ENCODE results near the gene ZNF275.

The ZNF275 gene

GRCh38 chrX:153336988-153337387 is 3.0 kb downstream of the ZNF275 start:
- Histone ChIP-seq H3K36me3 (peaks cover 0 to 14% (median 4%) of the 10 kb centered on the region in 3 donors), H3K4me3 (no peak overlapping the region), H3K27me3 (no peaks in the 10 kb centered on the region), H3K4me1 (peaks cover 0 to 14% (median 5%) of the 10 kb centered on the region in 4 donors), H3K27ac (no peak overlapping the region), H3K9me3 (no peaks in the 10 kb centered on the region)
- DNase-seq, result no peak
- intact Hi-C loops (cut with DNase I; ENCODE audit: low total_unique reads), result no loop called here
- no peak for TF ChIP-seq CTCF (IDR thresholded peaks at IDR 0.05)

DNA sequence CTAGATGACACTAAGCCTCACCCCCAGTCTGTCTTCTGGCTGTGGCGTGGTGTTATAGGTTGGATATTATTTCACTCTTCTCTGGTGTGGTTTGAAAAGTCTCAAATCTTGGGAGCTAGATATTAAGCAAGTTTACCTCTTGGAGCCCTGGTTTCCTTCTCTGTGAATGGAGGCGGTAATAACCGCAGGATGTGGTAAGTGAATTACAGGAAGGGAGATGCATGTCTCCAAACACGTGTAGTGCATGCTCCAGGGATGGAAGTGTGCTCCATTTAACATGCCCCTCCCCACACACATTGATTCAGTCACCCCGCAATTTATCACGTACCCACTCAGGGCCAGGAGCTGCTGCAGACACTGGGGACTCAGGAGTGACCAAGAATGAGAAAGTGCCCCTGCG is 4.9 kb downstream of the ZNF275 start:
- no peak for TF ChIP-seq CTCF (IDR thresholded peaks at IDR 0.05)
- Histone ChIP-seq H3K27me3 (no peaks in the 10 kb centered on the region), H3K27ac (no peak overlapping the region), H3K9me3 (no peaks in the 10 kb centered on the region), H3K36me3 (peaks cover 0 to 16% (median 4%) of the 10 kb centered on the region in 3 donors), H3K4me3 (no peak overlapping the region), H3K4me1 (peaks cover 0 to 14% (median 5%) of the 10 kb centered on the region in 4 donors)
- intact Hi-C loops (cut with DNase I; ENCODE audit: low total_unique reads), result no loop called here
- DNase-seq, result no peak

DNA sequence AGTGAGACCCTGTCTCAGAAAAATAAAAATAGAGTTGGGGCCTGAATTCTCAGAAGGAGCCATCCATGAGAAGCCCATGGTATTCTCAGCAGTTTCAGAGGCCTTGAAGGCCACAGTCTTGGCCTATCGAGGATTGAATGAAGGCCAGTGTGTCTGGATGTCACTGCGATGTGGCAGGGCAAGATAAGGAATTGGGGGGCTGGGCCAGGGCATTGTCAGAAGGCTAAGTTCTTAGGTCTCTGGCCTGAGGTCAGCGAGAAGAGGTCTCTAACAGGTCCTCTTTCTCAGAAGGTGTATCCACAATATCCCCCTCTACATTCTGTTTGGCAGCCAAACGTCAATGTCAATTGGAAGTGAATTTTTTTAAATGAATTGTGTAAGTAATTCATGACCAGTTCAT is 5.7 kb downstream of the ZNF275 start:
- H3K9me3 ChIP-seq, result no peaks in the 10 kb centered on the region
- peaks cover 0 to 24% (median 5%) of the 10 kb centered on the region in 3 donors for H3K36me3 ChIP-seq
- no peak overlapping the region for H3K4me3 ChIP-seq
- H3K27me3 ChIP-seq, result no peaks in the 10 kb centered on the region
- no peak for TF ChIP-seq CTCF (IDR thresholded peaks at IDR 0.05)
- peaks cover 0 to 14% (median 5%) of the 10 kb centered on the region in 4 donors for H3K4me1 ChIP-seq
- DNase-seq, result no peak
- intact Hi-C loops (cut with DNase I; ENCODE audit: low total_unique reads), result no loop called here
- no peak overlapping the region for H3K27ac ChIP-seq

GRCh38 chrX:153340111-153340510 is 6.2 kb downstream of the ZNF275 start:
- Histone ChIP-seq H3K27me3 (no peaks in the 10 kb centered on the region), H3K4me3 (no peak overlapping the region), H3K27ac (no peak overlapping the region), H3K9me3 (no peaks in the 10 kb centered on the region), H3K36me3 (peaks cover 0 to 27% (median 9%) of the 10 kb centered on the region in 3 donors), H3K4me1 (peaks cover 0 to 9% (median 3%) of the 10 kb centered on the region in 4 donors)
- DNase-seq, result no peak
- intact Hi-C loops (cut with DNase I; ENCODE audit: low total_unique reads), result no loop called here
- TF ChIP-seq CTCF (IDR thresholded peaks at IDR 0.05), result no peak

- peaks cover 0 to 10% (median 0%) of the 10 kb centered on the region in 3 donors for H3K9me3 ChIP-seq
- TF ChIP-seq CTCF (IDR thresholded peaks at IDR 0.05), result no peak
- DNase-seq, result no peak
- no peaks in the 10 kb centered on the region for H3K4me1 ChIP-seq
- H3K27me3 ChIP-seq, result no peaks in the 10 kb centered on the region
- H3K27ac ChIP-seq, result no peak overlapping the region
- intact Hi-C loops (cut with DNase I; ENCODE audit: low total_unique reads), result no loop called here
- peaks cover 8 to 51% (median 32%) of the 10 kb centered on the region in 3 donors for H3K36me3 ChIP-seq
- no peak overlapping the region for H3K4me3 ChIP-seq
Observed at GRCh38 chrX:153342762-153343558, 9.0 kb downstream of the ZNF275 start.
